NCI-H345 (cell line): ENCODE results near the gene TMCO4.
"Not testable (repeated sequence)": the region's sequence is repeated elsewhere in the genome, so short reads cannot be mapped to it uniquely, and the experiment has no call there.

ENCODE experiments used
- DNase-seq: peaks from one replicate; lab custom pipeline; 2025; lab: John Stamatoyannopoulos, UW

Gene TMCO4

DNA sequence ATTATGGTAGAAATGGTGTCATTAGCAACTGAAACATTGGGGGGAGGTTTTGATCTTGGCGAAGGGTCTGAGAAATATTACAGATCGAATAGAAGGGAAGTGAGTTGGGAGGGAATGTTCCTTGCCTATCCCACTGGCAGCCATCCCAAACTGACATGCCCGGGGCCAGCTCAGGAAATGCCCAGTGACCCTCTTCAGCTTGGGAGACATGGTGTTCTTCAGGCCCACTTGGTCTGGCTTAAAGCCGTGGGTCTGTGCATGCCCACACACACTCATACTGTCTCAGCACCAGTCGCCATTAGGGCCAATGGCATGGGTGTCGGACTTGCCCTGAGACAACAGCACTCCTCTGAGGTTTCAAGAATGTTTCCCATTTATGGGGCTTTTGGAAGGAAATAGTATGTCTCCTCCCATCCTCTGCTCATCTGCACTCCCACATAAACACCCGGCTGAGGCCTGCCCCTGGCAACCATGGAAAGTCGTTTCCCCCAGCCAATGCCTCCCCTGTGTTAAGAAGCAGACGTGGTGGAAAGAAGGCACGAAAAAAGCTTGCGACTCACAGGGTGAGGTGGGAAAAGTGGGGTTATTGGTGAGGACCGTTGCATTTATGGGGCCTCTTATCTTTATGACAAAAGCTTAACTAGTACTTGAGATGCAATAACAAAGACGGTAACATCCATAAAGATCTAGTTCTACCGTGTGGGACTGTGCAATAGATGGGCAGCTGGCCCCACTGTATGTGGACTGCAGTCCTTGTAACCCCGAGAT is 13.3 kb upstream of the TMCO4 start:
- DNase-seq = no peak

DNA sequence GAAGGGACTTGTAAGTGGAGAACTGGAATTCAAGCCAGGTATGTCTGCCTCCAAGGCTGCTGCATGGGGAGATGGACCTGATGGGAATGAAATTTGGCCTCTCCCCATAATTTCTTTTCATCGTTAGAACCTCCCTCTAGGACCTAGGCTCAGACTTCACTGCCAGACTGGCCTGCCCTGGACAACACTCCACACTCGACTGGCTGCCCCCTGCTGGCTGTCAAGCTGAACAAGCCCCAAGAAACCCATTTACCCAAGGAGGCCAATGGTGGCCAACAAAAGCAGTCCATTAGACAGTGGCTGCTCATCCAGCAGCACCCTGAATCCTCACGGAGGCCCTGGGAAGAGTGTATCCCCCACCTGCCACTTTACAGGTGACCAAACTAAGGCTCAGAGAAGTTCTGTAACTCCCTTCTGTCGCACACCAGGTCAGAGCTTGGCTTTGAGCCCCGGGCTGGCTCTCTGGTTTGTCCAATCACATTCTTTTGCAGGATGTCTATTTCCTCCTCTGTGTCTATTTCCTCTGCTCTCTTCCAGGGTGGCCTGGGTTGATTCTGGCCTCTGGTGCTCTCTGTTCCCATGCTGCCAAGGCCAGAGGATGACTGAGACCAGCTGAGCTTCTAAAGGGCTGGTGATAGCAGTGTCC is 11.6 kb upstream of the TMCO4 start:
- DNase-seq = no peak

DNA sequence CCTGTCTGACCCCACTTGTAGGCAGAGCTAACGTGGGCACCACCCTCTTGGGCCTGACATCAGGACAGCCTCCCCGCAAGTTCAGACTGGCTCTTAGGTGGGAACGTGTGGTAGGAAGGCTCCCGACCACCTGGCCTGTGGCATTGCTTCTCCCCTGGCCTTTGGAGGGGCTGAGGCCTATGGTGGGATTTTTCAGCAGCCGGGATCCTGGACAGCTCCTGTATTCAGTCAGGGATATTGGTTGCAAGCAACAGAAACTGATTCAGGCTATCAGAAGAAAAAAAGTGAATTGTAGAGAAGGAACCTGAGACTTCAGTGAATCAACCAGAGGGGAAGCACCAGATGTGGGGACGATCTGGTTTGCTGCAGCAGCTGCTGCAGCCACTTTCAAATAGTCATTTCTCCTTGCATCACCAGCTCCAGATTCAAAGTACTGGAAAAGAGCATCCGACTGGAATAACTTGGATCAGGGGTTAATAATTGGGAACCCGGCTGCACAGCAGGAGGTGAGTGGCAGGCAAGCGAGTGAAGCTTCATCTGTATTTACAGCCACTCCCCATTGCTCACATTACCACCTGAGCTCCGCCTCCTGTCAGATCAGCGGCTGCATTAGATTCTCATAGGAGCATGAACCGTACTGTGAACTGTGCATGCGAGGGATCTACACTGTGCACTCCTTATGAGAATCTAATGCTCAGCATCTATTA is 9.5 kb upstream of the TMCO4 start:
- no peak for DNase-seq

- DNase-seq = no peak
Measured at GRCh38 chr1:19808351-19808750, 8.6 kb upstream of the TMCO4 start.

DNA sequence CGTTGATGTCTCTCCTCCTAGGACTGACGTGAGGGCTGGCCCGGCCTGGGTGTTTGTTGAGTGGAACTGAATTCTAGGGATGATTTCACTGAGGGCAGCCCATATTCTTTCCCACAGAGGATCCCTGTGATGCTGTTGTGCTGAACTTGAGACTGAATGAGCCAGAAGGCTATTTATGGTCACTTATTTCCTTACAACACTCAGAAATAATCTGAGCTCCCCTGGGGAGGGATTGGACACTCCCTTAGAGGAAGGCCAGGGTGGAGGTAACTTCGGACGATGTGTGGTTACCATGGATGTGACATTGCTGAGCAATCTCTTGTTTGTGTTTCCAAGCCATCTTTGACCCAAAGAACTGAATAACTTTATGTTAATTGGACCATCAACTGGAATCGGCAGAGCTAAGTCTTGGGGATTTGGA is 5.1 kb upstream of the TMCO4 start:
- no peak for DNase-seq

GRCh38 chr1:19802269-19802668 is 2.6 kb upstream of the TMCO4 start:
- DNase-seq = no peak

- peak; percentile 43 for DNase-seq
Measured at GRCh38 chr1:19800076-19800804, 524 bp upstream of the TMCO4 start.

DNA sequence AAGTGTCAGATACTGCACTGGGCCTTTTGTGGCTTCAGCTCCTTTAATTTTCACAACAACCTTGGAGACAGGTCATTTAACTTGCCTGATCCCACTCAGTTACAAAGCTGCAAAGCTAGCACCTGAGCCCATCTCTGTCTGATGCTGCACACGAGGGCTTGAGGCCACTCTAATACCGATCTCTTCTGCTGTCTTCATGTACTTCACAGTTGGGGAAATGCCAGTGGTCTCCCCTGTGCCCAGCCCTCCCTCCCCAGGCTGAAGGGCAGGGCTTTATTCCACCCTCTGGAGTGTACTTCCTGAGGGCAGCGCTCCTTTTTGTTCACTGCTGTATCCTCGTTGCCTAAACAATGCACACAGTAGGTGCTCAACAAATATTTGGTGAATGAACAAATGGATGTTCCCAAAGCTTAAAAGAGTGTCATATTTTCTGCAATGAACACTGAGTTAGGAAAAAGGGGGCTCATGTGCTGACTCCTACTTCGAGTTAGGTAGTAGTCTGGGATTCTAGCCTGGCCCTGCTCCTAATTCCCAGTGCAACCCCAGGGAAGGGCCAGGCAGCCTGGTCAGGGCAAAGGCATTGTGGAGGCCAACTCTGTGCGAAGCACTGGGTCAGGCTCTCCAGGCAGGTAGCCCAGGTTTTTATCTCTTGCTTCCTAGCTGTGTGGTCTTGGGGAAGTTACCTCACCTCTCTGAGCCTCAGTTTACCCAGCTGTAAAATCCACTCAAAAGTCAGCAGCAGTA is 1.1 kb downstream of the TMCO4 start:
- no peak for DNase-seq

- peak; percentile 31 for DNase-seq
Measured at GRCh38 chr1:19797827-19798226, 1.9 kb downstream of the TMCO4 start.

DNA sequence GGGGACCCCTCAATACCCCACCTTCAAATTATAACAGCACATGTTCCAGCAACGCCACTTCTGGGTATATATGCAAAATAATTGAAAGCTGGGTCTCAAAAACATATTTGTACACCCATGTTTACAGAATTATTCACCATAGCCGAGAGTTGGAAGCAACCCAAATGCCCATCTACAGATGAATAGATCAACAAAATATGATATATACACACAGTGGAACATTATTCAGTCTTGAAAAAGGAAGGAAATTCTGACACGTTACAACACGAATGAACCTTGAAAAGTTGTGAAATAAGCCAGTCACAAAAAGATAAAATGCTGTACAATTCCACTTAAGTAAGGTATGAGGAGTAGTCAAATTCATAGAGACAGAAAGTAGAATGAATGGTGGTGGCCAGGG is 5.1 kb downstream of the TMCO4 start:
- no peak for DNase-seq

- no peak for DNase-seq
Measured at GRCh38 chr1:19793360-19794046, 6.2 kb downstream of the TMCO4 start.

DNA sequence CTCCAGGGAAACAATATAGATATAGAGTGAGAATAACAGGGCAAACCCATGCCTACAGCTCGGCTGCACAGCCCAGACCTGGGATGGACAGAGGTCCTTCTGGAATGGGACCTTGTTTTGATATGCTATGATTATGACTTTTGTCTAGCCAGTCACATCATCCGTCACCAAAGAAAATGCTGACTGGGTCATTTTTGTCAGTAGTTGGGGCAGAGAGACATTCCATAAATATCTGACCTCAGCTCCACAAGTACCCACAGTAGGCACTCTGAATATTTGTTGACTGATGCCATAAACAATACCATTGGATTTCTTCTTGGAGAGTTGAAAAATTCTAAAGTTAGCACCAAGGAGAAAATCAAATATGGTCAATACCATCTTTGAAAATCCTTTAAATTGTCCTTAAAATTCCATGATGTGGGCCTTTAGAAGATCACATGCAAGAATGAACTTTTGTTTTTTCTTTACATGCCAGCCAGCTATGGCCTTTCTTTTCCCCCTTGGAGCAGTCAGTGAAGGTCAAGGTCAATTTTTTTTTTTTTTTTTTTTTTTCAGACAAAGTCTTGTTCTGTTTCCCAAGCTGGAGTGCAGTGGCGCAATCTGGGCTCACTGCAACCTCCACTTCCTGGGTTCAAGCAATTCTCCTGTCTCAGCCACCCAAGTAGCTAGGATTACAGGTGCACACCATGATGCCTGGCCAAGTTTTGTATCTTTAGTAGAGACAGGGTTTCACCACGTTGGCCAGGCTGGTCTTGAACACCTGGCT is 7.3 kb downstream of the TMCO4 start:
- DNase-seq = no peak

- not testable (repeated sequence) for DNase-seq
Measured at GRCh38 chr1:19790061-19790975, 9.4 kb downstream of the TMCO4 start.

DNA sequence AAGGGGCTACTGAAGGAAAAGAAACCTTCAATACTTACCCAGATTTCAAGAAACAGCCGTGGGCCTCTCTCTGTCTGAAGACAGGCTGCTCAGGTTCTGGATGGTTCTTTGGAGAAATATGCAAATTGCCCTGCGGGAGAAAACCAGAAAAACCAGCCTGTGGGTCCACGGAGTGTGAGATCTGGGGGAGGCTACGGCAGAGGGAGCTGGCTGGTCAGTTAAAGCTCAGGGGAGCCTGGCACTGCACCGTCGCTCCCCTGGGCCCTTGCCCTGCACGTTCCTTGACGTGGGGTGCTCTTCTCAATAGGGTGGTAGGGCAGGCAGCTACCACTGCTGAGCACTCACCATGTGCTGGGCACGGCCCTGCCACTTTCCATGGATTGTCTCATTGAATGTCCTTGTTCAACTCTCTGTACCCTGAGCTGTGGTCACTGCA is 12.7 kb downstream of the TMCO4 start:
- DNase-seq = no peak

- DNase-seq = no peak
Measured at GRCh38 chr1:19785660-19786059, 14.1 kb downstream of the TMCO4 start.

DNA sequence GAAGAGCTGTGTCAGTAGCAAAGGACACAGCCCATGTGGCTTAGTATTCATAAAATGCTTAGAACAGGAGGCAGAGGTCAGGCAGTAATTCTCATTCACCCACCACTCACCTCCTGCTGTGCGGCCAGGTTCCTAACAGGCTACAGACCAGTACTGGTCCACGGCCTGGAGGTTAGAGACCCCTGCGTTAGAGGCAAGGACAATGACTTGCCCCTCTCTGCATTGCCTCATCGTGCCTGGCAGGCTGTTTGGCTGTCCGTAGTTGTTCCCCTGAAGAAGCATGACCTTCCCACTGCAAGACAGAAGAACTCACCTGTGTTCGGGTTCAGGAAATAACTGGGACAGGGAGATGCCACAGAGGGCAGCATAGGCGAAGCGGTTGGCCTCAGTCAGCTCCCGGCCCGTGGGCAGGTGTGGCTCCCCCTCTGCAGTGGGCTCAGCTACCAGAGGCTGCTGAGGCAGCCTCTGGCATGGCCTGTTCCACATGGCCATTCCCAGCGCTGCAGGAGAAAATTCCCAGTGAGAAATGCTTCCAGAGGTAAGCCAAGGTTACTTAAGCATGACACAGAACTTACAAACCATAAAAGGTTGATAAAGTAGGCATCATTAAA is 19.3 kb downstream of the TMCO4 start:
- no peak for DNase-seq

DNA sequence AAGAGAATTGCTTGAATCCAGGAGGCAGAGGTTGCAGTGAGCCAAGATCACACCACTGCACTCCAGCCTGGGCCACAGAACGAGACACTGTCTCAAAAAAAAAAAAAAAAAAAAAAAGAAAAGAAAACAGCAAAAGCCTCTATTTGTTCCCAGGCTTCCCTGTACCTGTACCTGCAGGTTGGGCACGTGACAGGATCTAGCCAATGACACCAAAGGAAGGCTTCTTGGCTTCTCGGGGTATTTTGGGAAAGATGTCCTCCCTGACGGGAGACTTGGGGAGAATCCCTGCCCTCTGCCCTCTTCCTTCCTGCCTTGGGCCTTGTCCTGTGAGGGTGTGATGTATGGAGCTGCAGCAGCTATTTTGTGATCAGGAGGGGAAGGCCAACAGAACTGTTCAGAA is 22.8 kb downstream of the TMCO4 start:
- no peak for DNase-seq

GRCh38 chr1:19776287-19776686 is 23.4 kb downstream of the TMCO4 start:
- DNase-seq = no peak

- no peak for DNase-seq
Measured at GRCh38 chr1:19775831-19776230, 23.9 kb downstream of the TMCO4 start.
